Thymus (tissue), 11 donors: Measurements from ENCODE around the gene ENSA. TPM values are rescaled to one million over a fixed set of nuclear protein-coding genes. Genes with fewer than 3 reads are reported as not detected.
"Not testable (repeated sequence)": the region's sequence is repeated elsewhere in the genome, so short reads cannot be mapped to it uniquely, and the experiment has no call there.

Experiments used
- DNase-seq, 9 donors: peaks; one replicate each; pipeline ENCODE4 v3.0.0-alpha.2; 2013; ENCODE audit warnings: low spot score in 9 of 9, low read depth in 6 of 9, missing footprints in 1 of 9
- H3K27ac ChIP-seq, 2 donors: one replicate each; pipeline ENCODE4 v1.5.1; 2013; ENCODE audit warnings: control low read depth in 1 of 2, low read depth in 1 of 2, low read length in 1 of 2, mild to moderate bottlenecking in 1 of 2, moderate library complexity in 1 of 2
- H3K27me3 ChIP-seq, 2 donors: one replicate each; pipeline ENCODE4 v1.5.1; 2013; ENCODE audit warnings: low read length in 1 of 2; ENCODE audit not compliant: control insufficient read depth in 2 of 2, insufficient read depth in 1 of 2
- H3K36me3 ChIP-seq, 2 donors: one replicate each; pipeline ENCODE4 v1.5.1; 2013; ENCODE audit warnings: low read length in 1 of 2, mild to moderate bottlenecking in 1 of 2, moderate library complexity in 1 of 2; ENCODE audit not compliant: control insufficient read depth in 2 of 2, insufficient read depth in 2 of 2
- H3K4me1 ChIP-seq, 2 donors: one replicate each; pipeline ENCODE4 v1.5.1; 2013; ENCODE audit warnings: low read length in 2 of 2; ENCODE audit not compliant: control insufficient read depth in 2 of 2, insufficient read depth in 2 of 2
- H3K4me3 ChIP-seq, 2 donors: one replicate each; pipeline ENCODE4 v1.5.1; 2013; ENCODE audit warnings: low read length in 2 of 2, control low read depth in 1 of 2, mild to moderate bottlenecking in 1 of 2
- H3K9me3 ChIP-seq, 2 donors: one replicate each; pipeline ENCODE4 v1.5.1; 2013; ENCODE audit warnings: low read length in 1 of 2, mild to moderate bottlenecking in 1 of 2; ENCODE audit not compliant: control insufficient read depth in 2 of 2, insufficient read depth in 1 of 2
- WGBS: extraction: QIAGEN DNeasy Blood & Tissue Kit; methylation state at CpG from one replicate; pipeline ENCODE4 v1.1.7; 2013; 5-methylcytosine and 5-hydroxymethylcytosine counted together
- polyA plus RNA-seq: library from polyadenylated mRNA; stranded (reverse); fragments of 200-250 nt; gene quantifications from one replicate; pipeline ENCODE4 v1.2.3, GENCODE V29; 2013
- total RNA-seq: library from RNA; stranded (reverse); fragments of 120-200 nt; gene quantifications from one replicate; pipeline ENCODE4 v1.2.4, GENCODE V29; 2013
- donor health status: healthy.

The ENSA gene
- total and polyA plus RNA-seq, 2 donors, result 148 to 149 TPM

DNA sequence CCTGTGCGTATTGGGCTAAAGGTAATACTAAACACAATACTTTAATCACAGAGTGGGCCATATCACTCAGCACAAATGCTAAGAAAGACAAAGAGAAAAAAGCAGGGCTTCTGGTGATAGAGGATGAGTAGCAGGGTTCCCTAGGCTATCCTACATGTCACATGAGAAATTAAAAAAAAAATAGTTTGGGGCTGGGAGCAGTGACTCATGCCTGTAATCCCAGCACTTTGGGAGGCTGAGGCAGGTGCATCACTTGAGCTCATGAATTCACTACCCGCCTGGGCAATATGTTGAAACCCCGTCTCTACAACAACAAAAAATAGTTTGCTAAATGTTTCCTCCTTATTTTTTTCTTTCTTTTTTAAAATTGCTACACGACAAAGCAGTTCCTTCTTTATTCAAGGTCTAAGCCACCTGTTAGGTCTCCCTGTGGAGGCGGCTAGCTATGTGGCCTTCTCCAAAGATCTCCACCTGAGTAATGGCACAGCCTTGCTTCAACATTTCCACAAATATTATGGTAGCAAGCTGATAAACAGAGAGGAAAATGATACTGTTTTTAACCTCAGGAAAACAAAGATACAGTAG is 1.5 kb downstream of the ENSA start:
- no peak overlapping the region for H3K27ac ChIP-seq

DNA sequence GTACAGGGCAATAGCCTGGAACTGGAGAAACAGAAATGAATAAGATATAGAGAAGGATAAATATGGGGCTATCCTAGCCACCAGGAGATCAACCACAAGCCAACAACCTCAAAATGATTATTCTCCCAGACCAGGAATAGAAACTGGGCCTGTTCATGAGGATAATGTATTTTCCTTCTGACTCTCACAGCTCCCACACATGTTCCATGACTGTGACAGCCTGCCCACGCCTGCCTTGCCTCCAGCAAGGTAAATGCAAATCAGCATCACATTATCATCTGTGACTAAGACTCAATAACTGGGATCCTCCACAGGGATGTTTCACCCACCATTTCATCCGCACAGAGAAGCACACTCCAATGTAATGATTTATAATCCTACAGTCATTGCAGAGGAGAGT is 3.3 kb downstream of the ENSA start:
- Histone ChIP-seq H3K9me3 (no peaks in the 10 kb centered on the region), H3K36me3 (peaks cover 36 to 63% of the 10 kb centered on the region in 2 donors), H3K27me3 (no peaks in the 10 kb centered on the region), H3K27ac (no peak overlapping the region), H3K4me1 (peaks cover 14 to 22% of the 10 kb centered on the region in 2 donors), H3K4me3 (no peak overlapping the region)
- no peak for DNase-seq
- 94% methylated on average over 2 of the region's 2 CpGs for WGBS

More for the DNA sequence above, 1.5 kb downstream of the ENSA start:
- Histone ChIP-seq H3K4me3 (peak overlapping the region in 1 of 2 donors; percentile 72), H3K9me3 (no peaks in the 10 kb centered on the region), H3K27me3 (no peaks in the 10 kb centered on the region), H3K36me3 (peaks cover 35 to 47% of the 10 kb centered on the region in 2 donors), H3K4me1 (peaks cover 14 to 16% of the 10 kb centered on the region in 2 donors)
- DNase-seq, result no peak
- WGBS, result 79% methylated on average over 5 of the region's 5 CpGs

DNA sequence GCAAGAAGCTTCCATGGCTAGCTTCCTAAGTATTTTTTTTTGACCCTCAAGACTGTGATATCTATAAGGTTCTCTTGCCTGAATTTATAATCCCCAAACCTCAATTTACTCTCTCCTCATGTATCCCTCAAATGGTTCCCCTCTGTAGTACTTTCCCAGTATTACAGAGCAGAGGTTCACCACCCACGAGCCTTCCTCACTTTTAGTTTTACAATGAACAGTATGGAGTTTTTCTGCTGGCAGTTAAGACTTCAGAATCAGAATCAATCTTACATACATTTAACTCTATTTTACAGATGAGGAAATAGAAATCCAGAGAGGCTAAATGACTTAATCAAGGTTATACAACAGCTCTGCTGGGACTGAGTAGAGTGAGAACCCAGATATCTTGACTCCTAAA is 4.9 kb downstream of the ENSA start:
- DNase-seq, H3K9me3 ChIP-seq, H3K4me3 ChIP-seq, H3K27ac ChIP-seq, H3K27me3 ChIP-seq: not testable (repeated sequence)
- Histone ChIP-seq H3K36me3 (peaks cover 45 to 78% of the 10 kb centered on the region in 2 donors), H3K4me1 (peaks cover 9 to 16% of the 10 kb centered on the region in 2 donors)
- 93% methylated on average over 1 of the region's 1 CpG for WGBS

DNA sequence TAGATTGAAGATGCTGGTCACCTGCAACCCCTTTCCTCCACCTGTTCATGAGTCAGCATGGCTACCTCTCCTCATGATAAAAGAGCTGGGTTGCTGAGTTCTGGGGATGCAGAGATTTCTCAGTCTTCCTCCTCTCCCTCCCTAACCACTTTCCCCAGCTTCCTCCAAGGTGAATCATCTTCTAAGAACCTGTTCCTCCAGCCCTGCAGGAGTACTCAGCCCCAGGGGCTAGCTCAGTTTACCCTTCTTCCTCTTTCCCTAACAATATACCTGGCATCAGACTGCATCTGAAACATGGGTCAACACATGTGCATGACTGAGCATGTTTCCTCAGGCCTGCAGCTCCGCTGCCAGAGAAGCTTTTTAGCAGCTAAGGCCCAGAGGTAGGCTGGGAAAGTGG is 5.3 kb downstream of the ENSA start:
- H3K27ac ChIP-seq, DNase-seq, H3K9me3 ChIP-seq, H3K27me3 ChIP-seq, H3K4me3 ChIP-seq: not testable (repeated sequence)
- Histone ChIP-seq H3K4me1 (peaks cover 9 to 16% of the 10 kb centered on the region in 2 donors), H3K36me3 (peaks cover 45 to 82% of the 10 kb centered on the region in 2 donors)
- WGBS, result 97% methylated on average over 1 of the region's 1 CpG

DNA sequence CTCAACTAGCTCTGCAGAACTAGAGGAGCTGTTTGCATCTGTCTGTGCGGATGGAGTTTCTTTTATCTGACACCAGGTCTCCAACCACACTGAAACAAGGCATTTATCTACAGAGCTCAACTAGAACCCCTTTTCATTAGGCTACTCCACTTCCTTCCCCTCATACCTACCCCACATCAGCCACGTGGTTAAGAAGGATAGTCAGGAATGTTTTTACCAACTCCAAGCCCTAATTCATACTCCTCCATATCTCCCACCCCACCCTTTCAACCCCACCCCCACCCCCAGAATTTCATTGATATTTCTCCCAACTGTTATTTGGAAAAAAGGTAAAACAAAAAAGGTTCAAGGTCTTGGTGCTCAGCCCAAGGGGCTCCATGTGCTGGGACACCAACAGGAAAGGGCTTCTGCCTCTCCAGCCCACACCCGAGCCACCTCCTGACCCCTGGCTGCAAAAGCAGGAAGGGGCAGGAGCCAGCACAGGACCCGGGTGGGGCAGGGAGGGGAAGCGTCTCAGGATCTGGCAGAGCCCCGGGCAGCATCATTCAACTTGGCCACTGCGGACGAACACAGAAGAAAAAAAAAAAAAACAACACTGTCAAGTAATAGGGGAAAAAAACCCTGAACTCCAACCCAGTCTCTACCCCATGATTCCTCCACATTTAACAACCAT is 7.0 kb downstream of the ENSA start:
- peaks cover 0 to 5% of the 10 kb centered on the region in 2 donors for H3K4me1 ChIP-seq
- no peak overlapping the region for H3K4me3 ChIP-seq
- H3K36me3 ChIP-seq, result peaks cover 52 to 91% of the 10 kb centered on the region in 2 donors
- H3K9me3 ChIP-seq, result no peaks in the 10 kb centered on the region
- WGBS, result 81% methylated on average over 8 of the region's 8 CpGs
- no peaks in the 10 kb centered on the region for H3K27me3 ChIP-seq
- no peak for DNase-seq
- peak overlapping the region in 1 of 2 donors; percentile 56 for H3K27ac ChIP-seq

DNA sequence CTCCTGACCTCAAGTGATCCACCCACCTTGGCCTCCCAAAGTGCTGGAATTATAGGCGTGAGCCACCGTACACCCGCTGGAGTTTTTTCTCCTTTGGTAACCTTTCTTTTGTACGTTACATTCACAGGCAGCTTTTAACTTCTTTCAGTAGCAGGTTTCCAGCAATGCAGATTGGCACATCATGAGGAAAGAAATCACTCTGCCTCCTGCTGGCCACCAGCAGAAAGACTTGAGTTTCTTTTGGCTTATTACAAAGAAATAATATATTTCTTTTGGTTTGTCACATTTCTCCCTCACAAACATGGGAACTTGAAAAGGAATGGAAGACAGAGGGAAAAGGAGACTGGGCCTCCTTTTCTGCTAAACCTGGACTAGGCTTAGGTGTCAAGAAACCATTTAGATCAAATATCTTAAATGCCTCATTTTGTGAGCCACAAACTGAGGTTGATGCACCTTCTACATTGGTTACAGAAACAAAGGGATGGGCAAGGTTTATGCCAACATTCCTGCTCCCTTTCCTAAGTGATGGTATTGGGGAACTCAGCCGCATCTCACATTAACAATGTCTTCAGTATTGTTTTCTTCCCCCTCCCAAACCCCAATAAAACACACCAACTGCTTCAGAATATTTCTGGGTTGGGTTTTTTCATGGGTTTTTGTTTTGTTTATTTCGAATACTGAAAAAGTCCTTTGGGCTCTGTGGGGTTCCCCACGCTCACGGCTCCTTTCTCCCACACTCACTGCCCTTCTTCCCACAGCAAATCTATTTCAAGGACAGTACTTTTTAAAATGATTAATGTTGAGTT is 7.7 kb downstream of the ENSA start:
- DNase-seq, result peak in 7 of 9 donors; percentile 38 to 79 (median 47)
- peaks cover 0 to 5% of the 10 kb centered on the region in 2 donors for H3K4me1 ChIP-seq
- no peaks in the 10 kb centered on the region for H3K9me3 ChIP-seq
- no peak overlapping the region for H3K4me3 ChIP-seq
- 80% methylated on average over 8 of the region's 8 CpGs for WGBS
- H3K36me3 ChIP-seq, result peaks cover 47 to 88% of the 10 kb centered on the region in 2 donors
- H3K27me3 ChIP-seq, result no peaks in the 10 kb centered on the region
- peak overlapping the region; percentile 19 to 22 for H3K27ac ChIP-seq

DNA sequence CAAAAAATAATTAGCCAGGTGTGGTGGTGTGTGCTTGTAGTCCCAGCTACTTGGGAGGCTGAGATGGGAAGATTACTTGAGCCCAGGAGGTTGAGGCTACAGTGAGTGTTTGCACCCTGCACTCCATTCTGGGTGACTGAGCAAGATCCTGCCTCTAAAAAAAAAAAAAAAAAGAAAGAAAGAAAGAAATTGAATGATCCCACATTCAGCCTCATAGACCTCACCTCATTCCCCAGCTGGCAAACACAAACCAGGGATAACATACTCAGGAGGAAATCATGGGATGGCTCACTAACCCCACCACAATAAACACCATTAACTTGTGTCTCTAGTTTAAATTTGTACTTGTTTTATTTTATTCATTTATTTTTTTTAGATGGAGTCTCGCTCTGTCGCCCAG is 8.5 kb downstream of the ENSA start:
- Histone ChIP-seq H3K36me3 (peaks cover 40 to 87% of the 10 kb centered on the region in 2 donors), H3K4me3 (no peak overlapping the region), H3K27me3 (no peaks in the 10 kb centered on the region), H3K27ac (no peak overlapping the region), H3K9me3 (no peaks in the 10 kb centered on the region), H3K4me1 (peaks cover 0 to 5% of the 10 kb centered on the region in 2 donors)
- DNase-seq, result no peak
- over 99% methylated on average over 2 of the region's 2 CpGs for WGBS

DNA sequence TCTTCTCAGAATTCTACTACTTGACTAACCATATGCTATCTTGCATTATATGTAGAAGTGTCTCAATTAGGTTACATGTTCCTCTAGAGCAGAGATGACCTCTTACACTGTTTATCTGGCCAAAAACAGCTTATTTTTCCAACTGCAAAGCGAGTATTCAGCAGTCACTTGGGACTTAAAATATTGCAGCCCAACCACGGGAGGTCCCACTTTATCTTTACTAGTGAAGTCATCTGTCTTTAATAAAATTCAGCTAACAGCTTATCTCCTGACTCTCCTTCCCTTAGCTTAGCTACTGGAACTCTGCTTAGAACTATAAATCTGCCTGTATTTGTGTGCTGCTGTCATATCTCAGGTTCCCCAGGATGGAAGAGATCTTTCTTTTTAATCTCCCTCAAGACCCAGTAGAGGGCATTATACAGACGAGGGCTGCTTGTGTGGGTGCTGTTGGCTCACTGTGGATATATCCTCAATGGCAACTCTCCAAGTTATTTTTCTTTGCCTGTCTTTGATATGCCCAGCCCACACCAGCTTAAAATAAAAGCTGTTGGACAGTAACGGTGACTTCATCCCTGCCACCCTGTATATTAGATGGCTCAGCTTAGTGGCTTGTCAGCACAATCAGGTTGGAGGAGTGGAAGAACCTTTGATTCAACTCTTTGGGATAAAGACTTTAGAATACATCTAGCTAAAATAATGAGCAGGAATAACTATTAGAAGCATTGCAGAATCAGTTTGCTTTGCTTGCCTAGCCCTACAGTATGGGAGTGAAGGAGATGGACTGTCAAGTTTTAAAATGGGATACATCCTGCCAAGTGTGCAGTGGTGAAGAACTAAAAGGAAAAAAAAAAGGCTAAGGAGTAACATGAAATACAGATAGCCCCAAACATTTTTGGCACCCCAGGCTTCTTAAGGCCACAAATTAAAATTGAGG is 9.6 kb downstream of the ENSA start:
- DNase-seq, result no peak
- peaks cover 0 to 5% of the 10 kb centered on the region in 2 donors for H3K4me1 ChIP-seq
- no peak overlapping the region for H3K4me3 ChIP-seq

More for the DNA sequence above, 9.6 kb downstream of the ENSA start:
- H3K9me3 ChIP-seq, result no peaks in the 10 kb centered on the region
- peaks cover 39 to 86% of the 10 kb centered on the region in 2 donors for H3K36me3 ChIP-seq
- WGBS, result 87% methylated on average over 4 of the region's 4 CpGs
- H3K27me3 ChIP-seq, result no peaks in the 10 kb centered on the region
- H3K27ac ChIP-seq, result no peak overlapping the region
